GM18526 (cell line): ENCODE results near the gene BICC1.

Experiments
- POLR2A ChIP-seq: IDR thresholded peaks from 3 replicates; pipeline ENCODE4 v1.6.1; 2011; ENCODE audit not compliant: insufficient read length; ENCODE audit errors: extremely low read depth

Gene BICC1

DNA sequence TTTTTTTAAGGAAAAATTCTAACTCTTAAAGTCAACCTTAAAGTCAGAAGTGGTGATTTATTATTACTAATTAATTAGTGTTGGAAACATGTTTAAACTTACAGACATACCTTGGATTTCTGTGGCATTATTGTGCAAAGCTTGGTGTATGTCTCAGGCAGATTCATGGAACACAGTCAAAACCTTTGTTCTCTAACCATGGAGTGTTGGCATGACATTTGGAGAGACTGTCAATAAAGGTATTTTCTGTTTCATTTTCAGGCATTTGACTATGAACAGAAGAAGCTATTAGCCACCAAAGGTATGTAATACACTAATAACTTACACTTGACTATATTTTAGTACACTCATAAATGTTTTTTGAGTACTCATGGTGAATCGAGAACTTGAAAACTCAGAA, 293.7 kb downstream of the BICC1 start:
- TF ChIP-seq POLR2A: no peak

GRCh38 chr10:58806970-58807628, 294.4 kb downstream of the BICC1 start:
- no peak for TF ChIP-seq POLR2A

- TF ChIP-seq POLR2A: no peak
These were observed 295.0 kb downstream of the BICC1 start for GRCh38 chr10:58807629-58808022.

- TF ChIP-seq POLR2A: no peak
These were observed 298.1 kb downstream of the BICC1 start for GRCh38 chr10:58810751-58811150.

DNA sequence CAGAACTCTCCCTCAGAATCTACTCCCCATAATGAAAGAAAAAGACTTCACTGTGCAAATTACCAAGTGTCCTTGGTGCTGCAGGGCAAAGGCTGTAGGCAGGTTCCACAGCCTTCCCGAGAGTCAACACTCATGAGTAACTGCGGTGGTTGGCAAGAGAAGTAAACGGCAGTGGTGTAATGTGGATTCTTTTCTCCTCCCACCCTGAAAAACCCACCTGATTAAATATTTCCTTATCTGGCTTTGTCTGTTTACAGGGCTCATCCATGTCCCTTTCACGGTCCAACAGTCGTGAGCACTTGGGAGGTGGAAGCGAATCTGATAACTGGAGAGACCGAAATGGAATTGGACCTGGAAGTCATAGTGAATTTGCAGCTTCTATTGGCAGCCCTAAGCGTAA, 300.9 kb downstream of the BICC1 start:
- TF ChIP-seq POLR2A: no peak

GRCh38 chr10:58817201-58817846, 304.7 kb downstream of the BICC1 start:
- no peak for TF ChIP-seq POLR2A

GRCh38 chr10:58818900-58819299, 306.2 kb downstream of the BICC1 start:
- TF ChIP-seq POLR2A: no peak

DNA sequence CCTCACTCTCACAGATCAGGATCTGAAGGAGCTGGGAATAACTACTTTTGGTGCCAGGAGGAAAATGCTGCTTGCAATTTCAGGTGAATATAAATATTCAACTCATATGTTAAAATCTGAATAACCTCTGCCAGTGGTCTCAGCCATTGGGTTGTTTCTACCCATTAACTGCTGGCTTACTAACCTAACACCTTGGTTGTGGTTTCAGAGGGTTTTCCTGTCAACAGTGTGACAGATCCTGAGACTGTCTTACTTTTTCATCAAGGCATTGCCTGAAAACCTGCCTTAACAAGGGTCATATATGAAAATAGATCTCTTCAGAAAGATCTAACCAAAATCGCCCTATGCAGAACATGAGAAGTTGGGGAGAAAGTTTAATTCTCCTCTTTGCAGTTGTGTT, 307.7 kb downstream of the BICC1 start:
- TF ChIP-seq POLR2A: no peak

DNA sequence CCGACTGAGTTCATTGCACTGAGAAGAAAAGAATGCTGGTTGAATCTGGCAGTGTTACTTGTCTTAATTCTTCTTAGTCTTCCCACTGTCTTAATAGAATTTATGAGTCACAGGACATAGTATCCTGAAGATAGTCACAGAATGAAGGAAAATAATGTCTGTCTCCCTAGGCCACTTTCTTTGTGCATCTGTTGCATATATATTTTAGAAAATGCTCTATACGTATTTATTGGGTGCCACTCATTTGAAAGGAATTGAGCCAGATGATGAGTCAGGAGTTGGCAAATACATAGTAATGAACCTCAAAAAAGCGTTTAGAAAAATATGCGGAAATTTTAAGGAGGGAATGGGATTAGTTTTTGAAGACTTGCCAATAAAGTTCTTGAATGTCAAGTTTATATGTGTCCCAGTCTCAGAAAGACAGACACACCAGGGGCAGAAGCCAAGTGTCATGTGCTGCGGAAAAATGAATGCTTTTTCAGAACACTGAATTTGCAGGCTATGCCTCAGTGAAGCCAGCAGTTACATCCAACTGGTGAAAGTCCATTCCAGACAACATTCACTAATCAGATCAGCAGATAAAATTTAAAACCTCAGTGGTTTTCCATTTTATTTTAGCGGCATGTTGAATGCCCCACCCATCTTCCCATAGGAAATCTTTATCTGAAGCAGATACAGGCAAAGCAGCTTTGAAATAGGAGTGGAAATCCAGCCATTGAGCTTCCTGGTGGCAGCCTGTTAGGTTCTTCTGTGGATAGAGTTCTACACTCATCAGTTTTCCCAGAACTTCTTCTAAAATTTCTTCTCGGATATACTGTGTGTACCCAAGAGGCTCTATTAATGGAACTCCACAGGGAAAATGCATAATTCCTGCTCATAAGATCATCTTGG, 308.4 kb downstream of the BICC1 start:
- no peak for TF ChIP-seq POLR2A

DNA sequence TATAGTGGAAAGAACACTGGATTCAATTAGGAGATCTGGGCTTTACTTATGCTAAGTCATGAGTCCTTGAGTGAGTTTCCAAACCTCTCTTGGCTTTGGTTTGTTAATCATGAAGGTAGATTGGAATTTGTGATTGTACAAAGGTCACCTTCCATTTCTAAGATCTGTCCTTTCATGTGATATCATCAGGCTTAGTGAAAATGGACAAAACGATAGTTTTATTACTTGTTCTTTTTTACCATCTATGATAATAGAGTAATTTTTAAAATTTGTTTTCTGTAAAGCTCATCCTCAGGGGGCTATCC, 309.0 kb downstream of the BICC1 start:
- TF ChIP-seq POLR2A: no peak

DNA sequence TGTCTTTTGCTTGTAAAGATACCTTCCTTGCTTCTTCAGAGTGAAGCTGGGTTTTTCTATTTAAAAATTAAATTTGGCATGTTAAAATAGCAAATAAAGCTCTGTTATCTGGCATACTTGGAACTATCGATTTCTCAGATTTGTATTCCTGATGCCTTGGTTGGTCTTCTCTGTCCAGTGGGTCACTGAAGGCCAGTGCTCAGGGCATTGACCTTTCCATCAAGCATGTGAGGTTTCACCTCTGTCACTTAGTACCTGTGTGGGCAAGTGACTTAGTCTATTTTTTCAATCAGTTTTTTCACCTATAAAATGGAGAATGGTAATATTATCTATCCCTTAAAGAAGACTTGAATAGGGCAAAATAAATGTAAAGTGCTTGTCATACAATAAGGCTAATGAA, 311.3 kb downstream of the BICC1 start:
- TF ChIP-seq POLR2A: no peak

- no peak for TF ChIP-seq POLR2A
These were observed 311.7 kb downstream of the BICC1 start for GRCh38 chr10:58824396-58824795.

DNA sequence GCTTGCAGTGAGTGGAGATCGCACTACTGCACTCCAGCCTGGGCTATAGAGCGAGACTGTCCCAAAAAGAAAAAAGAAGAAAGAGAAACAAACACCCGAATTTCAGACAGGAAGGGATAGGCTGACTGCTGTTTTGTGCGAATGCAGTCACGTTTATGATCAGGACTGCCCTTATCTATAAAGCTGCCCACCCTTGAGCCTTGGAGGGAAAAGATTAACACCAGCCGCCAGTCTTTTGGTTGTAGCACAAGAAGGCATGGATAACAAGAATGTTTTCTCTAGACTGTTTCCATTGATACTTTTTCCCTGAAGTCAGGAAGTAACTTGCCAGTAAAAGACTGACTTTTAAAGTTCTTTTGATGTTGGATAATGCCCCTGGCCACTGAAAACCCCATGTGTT, 314.0 kb downstream of the BICC1 start:
- no peak for TF ChIP-seq POLR2A

DNA sequence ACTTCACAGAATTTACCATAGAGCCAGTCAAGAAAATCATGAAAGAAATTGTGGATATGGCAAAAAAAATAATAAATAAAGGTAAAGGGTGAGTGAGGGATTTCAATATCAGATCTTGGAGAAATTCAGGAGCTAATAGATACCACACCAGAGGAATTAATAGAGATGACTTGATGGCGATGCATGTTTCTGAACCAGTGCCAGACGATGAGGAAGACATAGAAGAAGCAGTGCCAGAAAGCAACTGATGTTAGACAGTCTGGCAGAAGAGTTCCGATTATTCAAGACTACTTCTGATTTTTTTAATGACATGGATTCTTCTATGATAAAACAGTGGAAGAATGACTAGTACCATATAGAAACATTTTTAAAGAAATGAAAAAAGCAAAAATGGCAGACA, 314.7 kb downstream of the BICC1 start:
- no peak for TF ChIP-seq POLR2A

DNA sequence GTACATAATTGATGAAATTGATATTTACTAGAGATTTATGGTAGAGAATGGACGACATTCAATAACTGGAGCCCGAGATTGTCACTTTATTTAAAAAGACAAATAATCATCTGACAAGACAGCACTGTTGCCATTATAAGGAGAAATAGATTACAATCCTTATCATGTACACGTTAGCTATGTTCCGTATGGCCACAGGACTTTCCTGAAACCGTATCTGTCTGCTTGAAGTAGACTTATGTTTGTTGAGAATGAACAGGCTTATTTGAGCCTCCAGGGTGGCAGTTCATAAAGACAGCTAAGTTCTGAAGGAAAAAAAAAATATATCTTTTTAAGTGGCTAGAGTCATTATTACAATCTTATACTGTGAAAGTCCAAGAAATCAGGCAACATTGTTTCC, 317.2 kb downstream of the BICC1 start:
- TF ChIP-seq POLR2A: no peak

DNA sequence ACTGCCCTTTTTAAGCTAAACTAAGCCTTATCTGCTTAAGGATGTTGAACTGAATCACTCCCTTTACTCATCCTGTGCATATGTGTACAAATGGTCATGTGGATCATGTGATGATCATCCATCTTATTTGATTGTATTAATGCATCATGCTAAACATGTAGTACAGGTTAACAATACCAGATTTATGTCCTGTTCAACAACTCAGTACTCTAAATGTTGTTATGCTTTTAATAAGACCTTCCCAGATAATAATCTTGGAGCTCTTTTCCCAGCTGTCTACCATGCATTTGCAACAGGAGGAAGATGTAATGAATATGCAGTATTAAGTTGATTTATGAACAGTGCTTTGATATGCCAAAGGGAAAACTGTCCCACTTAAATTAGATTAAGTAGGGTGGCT, 318.0 kb downstream of the BICC1 start:
- no peak for TF ChIP-seq POLR2A
